Subcutaneous abdominal adipose tissue (tissue), 5 donors: ENCODE measurements around the gene PDZRN3.

ENCODE experiments used
- H3K27ac ChIP-seq: one replicate; pipeline ENCODE4 v1.7.0; 2013; ENCODE audit warnings: low read depth, mild to moderate bottlenecking, inconsistent platforms, low read length, moderate library complexity
- H3K27me3 ChIP-seq, 5 donors: one replicate each; pipeline ENCODE4 v1.7.0; 2013; ENCODE audit warnings: low read length in 5 of 5, inconsistent platforms in 1 of 5; ENCODE audit not compliant: control insufficient read depth in 5 of 5, insufficient read depth in 4 of 5
- H3K36me3 ChIP-seq, 5 donors: one replicate each; pipeline ENCODE4 v1.7.0; 2013; ENCODE audit warnings: low read length in 5 of 5; ENCODE audit not compliant: control insufficient read depth in 5 of 5, insufficient read depth in 5 of 5
- H3K4me1 ChIP-seq, 5 donors: one replicate each; pipeline ENCODE4 v1.7.0; 2013; ENCODE audit warnings: low read length in 5 of 5, mild to moderate bottlenecking in 3 of 5, moderate library complexity in 1 of 5; ENCODE audit not compliant: control insufficient read depth in 5 of 5, insufficient read depth in 5 of 5
- H3K4me3 ChIP-seq, 5 donors: one replicate each; pipeline ENCODE4 v1.7.0; 2013; ENCODE audit warnings: low read length in 5 of 5, low read depth in 1 of 5
- H3K9ac ChIP-seq, 5 donors: one replicate each; pipeline ENCODE4 v1.7.0; 2013; ENCODE audit warnings: low read length in 5 of 5, mild to moderate bottlenecking in 4 of 5, moderate library complexity in 3 of 5
- H3K9me3 ChIP-seq, 5 donors: one replicate each; pipeline ENCODE4 v1.7.0; 2013; ENCODE audit warnings: low read length in 5 of 5; ENCODE audit not compliant: control insufficient read depth in 5 of 5
- donor health status: healthy.
- donor health status: healthy.
- donor health status: healthy.
- donor health status: healthy.
- donor health status: healthy.

PDZRN3 gene

GRCh38 chr3:73624821-73625665 is at the start of gene PDZRN3:
Gene PDZRN3 (minus strand): TSS chr3:73624941.
- Histone ChIP-seq H3K4me3 (peak within 1 kb of the TSS; percentile 83 to 94 (median 89)), H3K9ac (peak within 1 kb of the TSS; percentile 35 to 80 (median 71)), H3K4me1 (peaks cover 0 to 81% (median 60%) of the 10 kb centered on the region in 5 donors), H3K27ac (peak within 1 kb of the TSS; percentile 90), H3K27me3 (no peaks in the 10 kb centered on the region), H3K9me3 (no peaks in the 10 kb centered on the region), H3K36me3 (no peaks in the 10 kb centered on the region)

DNA sequence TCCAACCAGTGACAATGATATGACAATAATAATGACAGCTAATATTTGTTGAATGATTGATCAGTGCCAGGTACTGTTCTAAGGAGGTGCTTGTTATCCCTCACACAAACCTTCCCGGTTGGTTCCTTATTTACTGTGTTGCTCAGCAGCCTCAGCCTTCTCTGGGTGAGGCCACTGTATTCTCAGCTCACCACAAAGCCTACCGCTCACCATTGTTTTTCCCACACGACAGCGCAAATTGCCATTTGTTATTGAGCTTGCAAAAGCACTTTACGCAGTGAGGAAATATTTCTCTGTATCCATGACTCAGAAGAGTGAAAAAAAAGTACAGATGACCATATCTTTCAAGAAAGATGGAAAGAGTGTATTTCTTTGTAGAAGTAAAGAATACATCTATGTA is 49.5 kb upstream of the PDZRN3 start:
- no peak overlapping the region for H3K4me3 ChIP-seq
- H3K9me3 ChIP-seq = no peaks in the 10 kb centered on the region
- H3K27me3 ChIP-seq = no peaks in the 10 kb centered on the region
- H3K36me3 ChIP-seq = no peaks in the 10 kb centered on the region
- H3K27ac ChIP-seq = no peak overlapping the region
- H3K9ac ChIP-seq = no peak overlapping the region
- H3K4me1 ChIP-seq = no peaks in the 10 kb centered on the region

GRCh38 chr3:73669260-73669659 is 44.5 kb upstream of the PDZRN3 start:
- H3K4me3 ChIP-seq = no peak overlapping the region
- H3K9me3 ChIP-seq = no peaks in the 10 kb centered on the region
- H3K27ac ChIP-seq = no peak overlapping the region
- no peaks in the 10 kb centered on the region for H3K27me3 ChIP-seq
- H3K4me1 ChIP-seq = no peaks in the 10 kb centered on the region
- H3K9ac ChIP-seq = no peak overlapping the region
- H3K36me3 ChIP-seq = no peaks in the 10 kb centered on the region

DNA sequence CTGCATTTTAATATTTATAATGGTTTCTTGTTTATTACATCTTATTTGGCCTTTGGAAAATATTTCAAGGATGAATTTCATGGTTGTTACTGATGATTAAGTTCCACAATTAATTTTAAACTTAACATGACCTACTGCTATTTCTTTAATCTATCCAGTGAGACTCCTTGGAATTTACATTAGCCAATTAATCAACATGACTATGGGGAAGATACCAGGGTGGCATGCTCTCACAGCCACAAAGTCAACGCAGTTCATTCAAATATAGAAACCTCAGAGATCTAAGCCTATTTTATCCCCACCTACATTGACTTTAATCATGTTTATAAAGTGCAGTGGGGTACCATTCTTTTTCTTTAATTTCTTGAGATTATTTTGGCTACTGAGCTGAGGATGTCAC is 43.6 kb upstream of the PDZRN3 start:
- H3K4me3 ChIP-seq = no peak overlapping the region
- H3K9ac ChIP-seq = no peak overlapping the region
- no peaks in the 10 kb centered on the region for H3K27me3 ChIP-seq
- H3K9me3 ChIP-seq = no peaks in the 10 kb centered on the region
- no peak overlapping the region for H3K27ac ChIP-seq
- H3K36me3 ChIP-seq = no peaks in the 10 kb centered on the region
- H3K4me1 ChIP-seq = no peaks in the 10 kb centered on the region

DNA sequence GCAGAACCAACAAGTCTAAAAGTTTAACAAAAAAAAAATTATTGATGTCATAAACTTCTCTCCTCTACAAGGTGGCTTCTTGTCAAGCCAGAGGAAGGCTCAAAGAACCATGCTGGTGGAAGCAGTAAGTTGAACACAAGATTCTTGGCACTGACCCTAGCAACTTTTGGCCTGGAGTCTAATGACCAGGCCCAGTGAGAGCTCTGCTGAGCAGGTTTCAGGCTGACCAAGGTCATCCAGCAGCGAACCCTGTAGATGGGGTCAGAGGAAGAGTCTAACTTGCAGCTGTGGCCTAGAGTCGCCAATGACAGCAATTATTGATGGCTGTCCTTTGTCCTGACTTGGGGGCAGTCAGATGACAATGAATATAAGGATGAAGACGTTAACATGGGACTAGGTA is 43.1 kb upstream of the PDZRN3 start:
- Histone ChIP-seq H3K4me3 (no peak overlapping the region), H3K27me3 (no peaks in the 10 kb centered on the region), H3K27ac (no peak overlapping the region)

GRCh38 chr3:73665286-73665685 is 40.5 kb upstream of the PDZRN3 start:
- Histone ChIP-seq H3K4me3 (no peak overlapping the region), H3K27ac (no peak overlapping the region), H3K36me3 (no peaks in the 10 kb centered on the region), H3K9me3 (no peaks in the 10 kb centered on the region), H3K4me1 (no peaks in the 10 kb centered on the region), H3K27me3 (no peaks in the 10 kb centered on the region), H3K9ac (no peak overlapping the region)

More for the DNA sequence above, 43.1 kb upstream of the PDZRN3 start:
- Histone ChIP-seq H3K36me3 (no peaks in the 10 kb centered on the region), H3K9me3 (no peaks in the 10 kb centered on the region), H3K4me1 (no peaks in the 10 kb centered on the region), H3K9ac (no peak overlapping the region)

- Histone ChIP-seq H3K4me3 (no peak overlapping the region), H3K27ac (no peak overlapping the region), H3K9ac (no peak overlapping the region), H3K4me1 (no peaks in the 10 kb centered on the region), H3K27me3 (no peaks in the 10 kb centered on the region), H3K9me3 (no peaks in the 10 kb centered on the region), H3K36me3 (no peaks in the 10 kb centered on the region)
Observed at GRCh38 chr3:73664389-73664788, 39.6 kb upstream of the PDZRN3 start.

DNA sequence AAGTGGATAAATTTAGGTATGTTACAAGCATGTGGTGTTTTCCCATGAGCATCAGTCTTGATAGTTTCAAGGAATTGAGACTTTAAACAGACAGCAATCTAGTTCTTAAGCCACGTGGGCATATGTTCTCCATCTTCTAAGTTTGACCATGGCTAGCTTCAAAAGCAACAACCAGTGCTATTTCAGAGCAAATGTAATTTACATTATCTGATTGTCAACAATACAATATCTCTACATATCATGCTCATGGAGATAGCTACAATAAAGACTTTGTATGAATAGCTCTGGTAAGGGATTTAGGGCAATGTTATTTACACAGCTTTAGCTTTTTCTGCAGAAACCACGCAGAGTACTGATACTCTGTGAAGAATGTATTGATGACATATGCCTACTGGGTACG is 38.8 kb upstream of the PDZRN3 start:
- Histone ChIP-seq H3K9me3 (no peaks in the 10 kb centered on the region), H3K9ac (no peak overlapping the region), H3K4me1 (no peaks in the 10 kb centered on the region), H3K4me3 (no peak overlapping the region), H3K36me3 (no peaks in the 10 kb centered on the region), H3K27ac (no peak overlapping the region), H3K27me3 (no peaks in the 10 kb centered on the region)

DNA sequence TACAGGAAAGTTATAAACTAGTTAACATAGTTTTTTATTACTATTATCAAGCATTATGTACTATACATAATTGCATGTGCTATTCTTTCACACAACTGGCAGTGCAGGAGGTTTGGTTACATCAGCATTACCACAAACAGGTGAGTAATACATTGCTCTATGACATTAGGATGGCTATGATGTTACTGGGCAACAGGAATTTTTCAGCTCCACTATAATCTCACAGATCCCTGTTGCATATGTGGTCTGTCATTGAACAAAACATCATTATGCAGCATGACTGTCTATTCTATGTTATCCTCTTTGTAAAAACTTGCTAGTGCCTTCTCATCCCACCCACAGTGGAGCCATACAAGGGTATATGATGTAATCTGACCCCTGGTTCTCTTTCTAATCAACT is 36.5 kb upstream of the PDZRN3 start:
- Histone ChIP-seq H3K9me3 (no peaks in the 10 kb centered on the region), H3K4me1 (no peaks in the 10 kb centered on the region), H3K9ac (no peak overlapping the region), H3K27ac (no peak overlapping the region), H3K36me3 (no peaks in the 10 kb centered on the region), H3K4me3 (no peak overlapping the region), H3K27me3 (no peaks in the 10 kb centered on the region)

DNA sequence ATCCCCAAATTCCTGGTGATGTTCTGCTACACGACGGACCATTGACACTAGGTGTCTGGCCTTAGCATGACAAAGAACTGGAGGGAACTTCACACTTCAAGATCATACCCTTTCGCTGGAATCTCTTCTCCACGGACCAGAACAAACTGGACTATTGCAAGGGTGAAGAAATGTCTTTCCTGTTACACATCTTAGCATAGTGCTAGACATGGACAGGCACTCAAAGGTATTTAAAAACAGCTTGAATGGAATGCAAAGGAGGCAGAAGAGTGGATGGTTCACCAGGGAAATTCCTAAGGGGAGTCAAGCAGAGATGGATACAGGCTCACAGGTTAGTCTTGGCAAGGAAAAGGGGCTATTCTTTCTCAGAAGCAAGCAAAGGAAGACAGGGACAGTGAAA is 33.5 kb upstream of the PDZRN3 start:
- Histone ChIP-seq H3K4me1 (no peaks in the 10 kb centered on the region), H3K27ac (no peak overlapping the region), H3K27me3 (no peaks in the 10 kb centered on the region), H3K4me3 (no peak overlapping the region), H3K9me3 (no peaks in the 10 kb centered on the region), H3K9ac (no peak overlapping the region), H3K36me3 (no peaks in the 10 kb centered on the region)
